ENCODE results near the gene LCN2. TPM values are rescaled to one million over a fixed set of nuclear protein-coding genes. Genes with fewer than 3 reads are reported as not detected.
"Not testable (repeated sequence)": the region's sequence is repeated elsewhere in the genome, so short reads cannot be mapped to it uniquely, and the experiment has no call there.

Gene LCN2
- total and polyA plus RNA-seq, 9 of the 15 experiments (the other 6 are each of a cell fraction or from before 2014, with no cell fraction given): 0.10 to 1.2 (median 0.44) TPM; not detected in 1

- ChIA-PET POLR2A (interaction anchor here (7.9 to 12.6 kb wide), 2 partner anchors 11 to 17 kb away, joined by 78 to 155 read pairs; partner anchors contain the start of genes BBLN and CIZ1), CTCF (ENCODE audit: low intra/inter-chr PET ratio) (interaction anchor here (0.5 to 1.6 kb wide), 2 partner anchors 9 to 1602 kb away, joined by 3 read pairs; no protein-coding TSS in a partner anchor)
- in situ Hi-C loops (cut with MboI); BruUV-seq (replicated peaks); H3K9me1 ChIP-seq (ENCODE audit: control insufficient read depth, insufficient read depth, low read length); H2AFZ ChIP-seq (ENCODE audit: low read depth, low read length); FAIRE-seq; H3K4me3 ChIP-seq; H3K9me3 ChIP-seq (replicated peaks; ENCODE audit: control insufficient read depth, insufficient read depth, low read depth, low read length); H3K4me2 ChIP-seq (ENCODE audit: insufficient read depth, low read length); H3K27ac ChIP-seq (ENCODE audit: extremely low read depth, low read depth, low read length); H3K9ac ChIP-seq (ENCODE audit: insufficient read depth in 1 of 2, low read depth in 2 of 2, low read length in 2 of 2); H3K27me3 ChIP-seq (ENCODE audit: control insufficient read depth in 2 of 2, insufficient read depth in 2 of 2, low read length in 2 of 2); H3K79me2 ChIP-seq (ENCODE audit: control insufficient read depth, insufficient read depth, low read length); TF ChIP-seq ZNF740 (CRISPR knock-in tag; IDR thresholded peaks at IDR 0.05); JUND (tag; IDR thresholded peaks at IDR 0.05; ENCODE audit: borderline replicate concordance, low read depth, low read length): not testable (repeated sequence)
- H3K4me1 ChIP-seq (replicated peaks in 1 of 2; ENCODE audit: control insufficient read depth in 2 of 2, insufficient read depth in 2 of 2, low read length in 2 of 2): peaks cover 7 to 29% of the 10 kb centered on the region in 2 experiments; a peak in 4 of 5 replicates
- DNase-seq (ENCODE audit: extremely low read depth in 1 of 4, low spot score in 3 of 4) (peak in 1 of 4 experiments; percentile 73), ATAC-seq (0 out of 3 replicates have a peak, but pooled peaks have one; percentile 16)
- intact Hi-C loops (cut with micrococcal nuclease): loop anchor here (2.0 kb wide), 1 partner anchor 159 kb away; the partner anchor contains the start of gene SLC27A4
- 38% methylated on average over 11 of the region's 12 CpGs for WGBS (ENCODE audit: insufficient coverage, low coverage, missing lambda C conversion rate)
- H3K36me3 ChIP-seq (ENCODE audit: control insufficient read depth, insufficient read depth, low read length): peaks cover 86% of the 10 kb centered on the region
- peaks cover 10% of the 10 kb centered on the region; the same call in 1 of the 2 replicates for H4K20me1 ChIP-seq (replicated peaks; ENCODE audit: control insufficient read depth, insufficient read depth, low read length)
- TF ChIP-seq KLF16 (IDR thresholded peaks at IDR 0.05): 0 out of 2 replicates have a peak, but pooled peaks have one; percentile 12
- TF ChIP-seq CTCFL (IDR thresholded peaks at IDR 0.05; ENCODE audit: borderline replicate concordance, insufficient read depth, low read depth, low read length, poor library complexity, severe bottlenecking): peak; percentile 14
- TF ChIP-seq ZNF740 (tag; IDR thresholded peaks at IDR 0.05): 0 out of 4 replicates have a peak, but pooled peaks of 1 of the 2 experiments have one; percentile 67
- TF ChIP-seq CTCF (IDR thresholded peaks at IDR 0.05 in 2 of 3, conservative IDR thresholded peaks at IDR 0.05 in 1 of 3; ENCODE audit: insufficient read depth in 2 of 3, low read depth in 1 of 3, low read length in 3 of 3): peak; percentile 62 to 74 (median 66)
- TF ChIP-seq SMC3 (conservative IDR thresholded peaks at IDR 0.05; ENCODE audit: insufficient read depth, low read depth, low read length): peak; percentile 60; the same call in 1 of the 2 replicates
- TF ChIP-seq JUND (IDR thresholded peaks at IDR 0.05; ENCODE audit: borderline replicate concordance, low read depth, low read length): peak; percentile 46; the same call in 1 of the 2 replicates
- TF ChIP-seq VEZF1 (CRISPR knock-in tag; IDR thresholded peaks at IDR 0.05): 0 out of 2 replicates have a peak, but pooled peaks have one; percentile 31
- TF ChIP-seq CXXC5 (CRISPR knock-in tag; IDR thresholded peaks at IDR 0.05): peak; percentile 49
- peak; percentile 23; the same call in 1 of the 2 replicates for TF ChIP-seq CTBP1 (IDR thresholded peaks at IDR 0.05; ENCODE audit: borderline replicate concordance)
- peak; percentile 87 for TF ChIP-seq CREM (IDR thresholded peaks at IDR 0.05; ENCODE audit: low read depth)
Observed at GRCh38 chr9:128181480-128181879, 32.2 kb downstream of the LCN2 start.
